Pancreas (tissue), 10 donors: ENCODE measurements around the gene PCDHGA12. TPM values are rescaled to one million over a fixed set of nuclear protein-coding genes. Genes with fewer than 3 reads are reported as not detected.
"Not testable (repeated sequence)": the region's sequence is repeated elsewhere in the genome, so short reads cannot be mapped to it uniquely, and the experiment has no call there.

Experiments used
- ATAC-seq, 4 donors: fragments of 200-7000 bp; cut with Tn5 transposase; one replicate each; pipeline versions ENCODE4 v1.8.0 to v1.9.1; 2020; ENCODE audit warnings: mild to moderate bottlenecking in 4 of 4, moderate library complexity in 4 of 4
- DNase-seq, 6 donors: peaks; one replicate each; pipeline ENCODE4 v3.0.0-alpha.2; 2020
- FAIRE-seq: peaks from 2 replicates; lab custom pipeline; 2012; peaks lifted over from hg19 to GRCh38; lab: Jason Lieb, UNC
- H3K27ac ChIP-seq, 4 donors: fragments of 200-600 bp; sonication (generic); 1 replicate in 3 of 4; 2 replicates in 1 of 4; pipeline versions ENCODE4 v1.5.0 to v1.8.0; 2020
- H3K27me3 ChIP-seq, 4 donors: fragments of 200-600 bp; one replicate each; pipeline ENCODE4 v1.8.0; 2021
- H3K36me3 ChIP-seq, 3 donors: fragments of 200-600 bp; sonication (generic) in 1 of 3; one replicate each; pipeline versions ENCODE4 v1.5.0 to v1.8.0; 2020 to 2021
- H3K4me1 ChIP-seq, 3 donors: fragments of 200-600 bp; one replicate each; pipeline ENCODE4 v1.8.0; 2021
- H3K4me3 ChIP-seq, 4 donors: fragments of 200-600 bp; sonication (generic) in 2 of 4; one replicate each; pipeline versions ENCODE4 v1.5.0 to v1.8.0; 2020 to 2021
- H3K9me3 ChIP-seq, 4 donors: fragments of 200-600 bp; one replicate each; pipeline ENCODE4 v1.8.0; 2021
- WGBS, 2 donors: extraction: QIAGEN DNeasy Blood & Tissue Kit; methylation state at CpG; one replicate each; pipeline ENCODE4 v1.1.7; 2013; 5-methylcytosine and 5-hydroxymethylcytosine counted together
- intact Hi-C, 3 donors: fragments of 100-400 bp; cut with DNase I; formaldehyde crosslinking; loops; one replicate each; pipeline versions ENCODE4 v1.11.1 to v1.14.2; 2022
- polyA plus RNA-seq, 2 donors: library from polyadenylated mRNA; stranded (reverse); fragments of 200-250 nt; gene quantifications; one replicate each; pipeline ENCODE4 v1.2.3, GENCODE V29; 2013
- total RNA-seq, 6 donors: library from RNA; stranded (reverse); fragmentation: NEBNext Ultra II Directional in 4 of 6; extraction: Animal tissue kit (Norgen Biotek cat#: 25700) in 4 of 6; gene quantifications; one replicate each; pipeline versions ENCODE4 v1.2.1 to v1.2.4, GENCODE V29; 2021 to 2023
- TF ChIP-seq, protein P1 (sequence below), 4 donors: fragments of 200-600 bp; sonication (generic) in 3 of 4; IDR thresholded peaks; one replicate each; pipeline versions ENCODE4 v1.5.0 to v1.8.0; 2021; ENCODE audit warnings: antibody characterized with exemption in 4 of 4
- donor health status: healthy with polysubstance abuse.
- donor health status: DM: no; HTN: no; CAD: no; lungs with moderate emphysema.
- donor health status: DM: no; HTN: no; CAD: no.
- donor health status: control.
- donor health status: control.
- donor health status: Bipolar disorder and iron deficiency.
- donor health status: DM: yes; HTN: yes; CAD: no.
- donor health status: DM: no; HTN: no; CAD: no.
- donor health status: DM: no; HTN: no; CAD: no.
- donor health status: DM: yes; HTN: yes; CAD: no.

The PCDHGA12 gene
- total and polyA plus RNA-seq, 8 donors, result 0.33 to 2.3 (median 1.4) TPM

DNA sequence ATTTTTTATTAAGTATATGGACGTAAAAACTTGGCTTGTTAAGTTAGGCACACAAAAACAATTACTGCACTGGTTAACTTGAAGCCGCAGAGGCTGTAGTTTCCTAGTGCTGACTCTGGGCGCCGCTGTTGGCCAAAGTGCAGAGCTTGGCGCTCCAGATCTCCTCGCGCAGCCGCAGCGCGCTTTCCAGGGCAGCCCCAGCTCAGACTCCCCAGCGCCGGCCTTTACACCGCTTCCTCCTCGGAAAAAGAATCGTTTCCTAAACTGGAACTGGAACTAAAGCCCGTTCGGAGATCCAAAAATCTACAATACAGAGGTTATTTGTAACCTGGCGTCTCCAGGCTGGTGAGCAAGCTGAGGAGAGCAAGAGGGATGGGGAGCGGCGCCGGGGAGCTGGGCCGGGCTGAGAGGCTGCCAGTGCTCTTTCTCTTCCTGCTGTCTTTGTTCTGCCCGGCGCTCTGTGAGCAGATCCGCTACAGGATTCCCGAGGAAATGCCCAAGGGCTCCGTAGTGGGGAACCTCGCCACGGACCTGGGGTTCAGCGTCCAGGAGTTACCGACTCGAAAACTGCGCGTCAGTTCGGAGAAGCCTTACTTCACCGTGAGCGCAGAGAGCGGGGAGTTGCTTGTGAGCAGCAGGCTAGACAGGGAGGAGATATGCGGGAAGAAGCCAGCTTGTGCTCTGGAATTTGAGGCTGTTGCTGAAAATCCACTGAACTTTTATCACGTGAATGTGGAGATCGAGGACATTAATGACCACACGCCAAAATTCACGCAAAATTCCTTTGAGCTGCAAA is 32.4 kb upstream of the PCDHGA12 start, which contains the start of gene PCDHGB5:
TSS of gene PCDHGB5 (plus strand) at position 192 of the 796 bp plus-strand sequence. CDS start at position 373, 181 bp downstream.
- H3K27me3 ChIP-seq, H3K4me1 ChIP-seq, H3K36me3 ChIP-seq, H3K27ac ChIP-seq, FAIRE-seq, intact Hi-C loops: not testable (repeated sequence)
- TF ChIP-seq, protein P1, sequence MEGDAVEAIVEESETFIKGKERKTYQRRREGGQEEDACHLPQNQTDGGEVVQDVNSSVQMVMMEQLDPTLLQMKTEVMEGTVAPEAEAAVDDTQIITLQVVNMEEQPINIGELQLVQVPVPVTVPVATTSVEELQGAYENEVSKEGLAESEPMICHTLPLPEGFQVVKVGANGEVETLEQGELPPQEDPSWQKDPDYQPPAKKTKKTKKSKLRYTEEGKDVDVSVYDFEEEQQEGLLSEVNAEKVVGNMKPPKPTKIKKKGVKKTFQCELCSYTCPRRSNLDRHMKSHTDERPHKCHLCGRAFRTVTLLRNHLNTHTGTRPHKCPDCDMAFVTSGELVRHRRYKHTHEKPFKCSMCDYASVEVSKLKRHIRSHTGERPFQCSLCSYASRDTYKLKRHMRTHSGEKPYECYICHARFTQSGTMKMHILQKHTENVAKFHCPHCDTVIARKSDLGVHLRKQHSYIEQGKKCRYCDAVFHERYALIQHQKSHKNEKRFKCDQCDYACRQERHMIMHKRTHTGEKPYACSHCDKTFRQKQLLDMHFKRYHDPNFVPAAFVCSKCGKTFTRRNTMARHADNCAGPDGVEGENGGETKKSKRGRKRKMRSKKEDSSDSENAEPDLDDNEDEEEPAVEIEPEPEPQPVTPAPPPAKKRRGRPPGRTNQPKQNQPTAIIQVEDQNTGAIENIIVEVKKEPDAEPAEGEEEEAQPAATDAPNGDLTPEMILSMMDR (IDR thresholded peaks at IDR 0.05), result peak in 3 of 4 donors; percentile 35 to 44 (median 41)
- WGBS, 2 donors, result 1 to 5% methylated on average over 24 to 25 of the region's 43 CpGs
- Histone ChIP-seq H3K9me3 (peaks cover 0 to 17% (median 2%) of the 10 kb centered on the region in 4 donors), H3K4me3 (peak within 1 kb of the TSS in 2 of 4 donors; percentile 8 to 37)
- DNase-seq (peak in 4 of 6 donors; percentile 33 to 69 (median 45)), ATAC-seq (peak; percentile 94 to 100 (median 98))

DNA sequence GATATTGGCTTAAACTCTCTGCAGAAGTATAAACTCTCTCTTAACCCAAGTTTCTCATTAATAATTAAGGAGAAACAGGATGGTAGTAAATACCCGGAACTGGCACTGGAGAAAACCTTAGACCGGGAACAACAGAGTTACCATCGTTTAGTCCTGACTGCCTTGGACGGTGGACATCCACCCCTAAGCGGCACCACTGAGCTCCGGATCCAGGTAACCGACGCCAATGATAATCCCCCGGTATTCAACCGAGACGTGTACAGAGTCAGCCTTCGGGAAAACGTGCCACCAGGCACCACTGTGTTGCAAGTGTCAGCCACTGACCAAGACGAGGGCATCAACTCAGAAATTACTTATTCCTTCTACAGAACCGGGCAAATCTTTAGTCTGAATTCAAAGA is 31.7 kb upstream of the PCDHGA12 start:
- peaks cover 0 to 2% (median 0%) of the 10 kb centered on the region in 3 donors for H3K4me1 ChIP-seq
- peak overlapping the region in 1 of 4 donors; percentile 13 for H3K4me3 ChIP-seq
- H3K9me3 ChIP-seq, result peaks cover 0 to 10% (median 2%) of the 10 kb centered on the region in 4 donors
- 18 to 22% methylated on average over 15 of the region's 15 CpGs for WGBS, 2 donors
- TF ChIP-seq, protein P1 (IDR thresholded peaks at IDR 0.05), result no peak
- ATAC-seq (no peak), FAIRE-seq (no peak), DNase-seq (no peak)
- no peaks in the 10 kb centered on the region for H3K27me3 ChIP-seq
- H3K36me3 ChIP-seq, result no peaks in the 10 kb centered on the region
- no peak overlapping the region for H3K27ac ChIP-seq
- intact Hi-C loops, result no loop called here

DNA sequence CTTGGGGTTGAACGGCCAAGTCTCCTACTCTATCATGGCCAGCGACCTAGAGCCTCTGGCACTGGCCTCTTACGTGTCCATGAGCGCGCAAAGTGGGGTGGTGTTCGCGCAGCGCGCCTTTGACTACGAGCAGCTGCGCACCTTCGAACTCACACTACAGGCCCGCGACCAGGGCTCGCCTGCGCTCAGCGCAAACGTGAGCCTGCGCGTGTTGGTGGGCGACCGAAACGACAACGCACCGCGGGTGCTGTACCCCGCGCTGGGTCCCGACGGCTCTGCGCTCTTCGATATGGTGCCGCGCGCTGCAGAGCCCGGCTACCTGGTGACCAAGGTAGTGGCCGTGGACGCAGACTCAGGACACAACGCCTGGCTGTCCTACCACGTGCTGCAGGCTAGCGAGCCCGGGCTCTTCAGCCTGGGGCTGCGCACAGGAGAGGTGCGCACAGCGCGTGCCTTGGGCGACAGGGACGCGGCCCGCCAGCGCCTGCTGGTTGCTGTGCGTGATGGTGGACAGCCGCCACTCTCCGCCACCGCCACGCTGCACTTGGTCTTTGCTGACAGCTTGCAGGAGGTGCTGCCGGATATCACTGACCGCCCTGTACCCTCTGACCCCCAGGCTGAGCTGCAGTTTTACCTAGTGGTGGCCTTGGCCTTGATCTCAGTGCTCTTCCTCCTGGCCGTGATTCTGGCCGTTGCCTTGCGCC is 30.6 kb upstream of the PCDHGA12 start:
- Histone ChIP-seq H3K4me3 (no peak overlapping the region), H3K4me1 (peaks cover 0 to 2% (median 0%) of the 10 kb centered on the region in 3 donors), H3K9me3 (peaks cover 0 to 6% (median 2%) of the 10 kb centered on the region in 4 donors), H3K36me3 (no peaks in the 10 kb centered on the region), H3K27me3 (no peaks in the 10 kb centered on the region), H3K27ac (no peak overlapping the region)
- intact Hi-C loops, result loop anchor here in 1 of 3 donors (10.0 kb wide), 1 partner anchor 155 kb away; no protein-coding TSS in a partner anchor
- FAIRE-seq, result no peak
- TF ChIP-seq, protein P1 (IDR thresholded peaks at IDR 0.05), result no peak
- ATAC-seq, result no peak
- WGBS, 2 donors, result 20 to 21% methylated on average over 53 to 61 of the region's 61 CpGs
- DNase-seq, result peak in 1 of 6 donors; percentile 32

DNA sequence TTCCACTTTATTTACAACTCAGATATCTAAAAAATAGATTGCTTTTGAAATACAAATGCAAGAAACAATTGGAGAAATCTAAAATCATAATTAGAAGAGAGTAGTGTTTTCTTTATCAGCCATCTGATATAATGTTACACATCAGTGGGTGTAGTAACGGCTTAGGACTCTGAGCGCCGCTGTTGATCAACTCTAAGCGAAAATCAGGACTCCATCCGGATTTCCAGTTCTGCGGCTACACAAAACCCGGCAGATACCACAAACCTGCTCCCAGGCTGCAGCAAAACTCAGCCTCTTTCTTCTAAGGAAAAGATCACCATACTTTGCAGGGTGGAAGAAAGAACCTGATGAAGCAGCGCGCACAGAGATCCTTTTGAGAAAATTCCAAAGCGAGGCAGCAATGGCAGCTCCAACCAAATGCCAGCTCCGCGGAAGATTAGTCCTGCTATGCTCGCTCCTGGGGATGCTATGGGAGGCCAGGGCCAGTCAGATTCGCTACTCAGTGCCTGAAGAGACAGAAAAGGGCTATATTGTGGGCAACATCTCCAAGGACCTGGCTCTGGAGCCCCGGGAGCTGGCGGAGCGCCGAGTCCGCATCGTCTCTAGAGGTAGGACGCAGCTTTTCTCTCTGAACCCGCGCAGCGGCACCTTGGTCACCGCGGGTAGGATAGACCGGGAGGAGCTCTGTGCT is 27.6 kb upstream of the PCDHGA12 start, which contains the start of gene PCDHGA9:
TSS of gene PCDHGA9 (plus strand) at position 226 of the 691 bp plus-strand sequence. CDS start at position 401, 175 bp downstream.
- no peaks in the 10 kb centered on the region for H3K36me3 ChIP-seq
- TF ChIP-seq, protein P1 (IDR thresholded peaks at IDR 0.05), result no peak
- WGBS, 2 donors, result 18 to 25% methylated on average over 27 of the region's 27 CpGs
- H3K4me1 ChIP-seq, result peaks cover 0 to 2% (median 0%) of the 10 kb centered on the region in 3 donors
- no peak within 1 kb of the TSS for H3K27ac ChIP-seq
- peaks cover 0 to 6% (median 2%) of the 10 kb centered on the region in 4 donors for H3K9me3 ChIP-seq
- FAIRE-seq (no peak), ATAC-seq (peak in 2 of 4 donors; percentile 29 to 45), DNase-seq (peak in 1 of 6 donors; percentile 36)
- intact Hi-C loops, result loop anchor here in 1 of 3 donors (10.0 kb wide), 1 partner anchor 152 kb away; no protein-coding TSS in a partner anchor
- H3K4me3 ChIP-seq, result peak within 1 kb of the TSS in 1 of 4 donors; percentile 18
- no peaks in the 10 kb centered on the region for H3K27me3 ChIP-seq
